ENCODE measurements around the gene AFAP1. TPM values are rescaled to one million over a fixed set of nuclear protein-coding genes. Genes with fewer than 3 reads are reported as not detected.

The AFAP1 gene
- total RNA-seq, 2 donors from 2014 or later: 18.2 to 22.5 TPM

GRCh38 chr4:7715271-7716009, 224.2 kb downstream of the AFAP1 start:
- Histone ChIP-seq H3K36me3 (ENCODE audit: control insufficient read depth, insufficient read depth, low read length) (no peaks in the 10 kb centered on the region), H3K27ac (ENCODE audit: low read depth, low read length) (no peak overlapping the region), H3K4me3 (ENCODE audit: low read length) (no peak overlapping the region), H3K9me3 (ENCODE audit: control insufficient read depth, low read length) (no peaks in the 10 kb centered on the region), H3K27me3 (ENCODE audit: control insufficient read depth, insufficient read depth, low read length, poor library complexity, severe bottlenecking) (peaks cover 14% of the 10 kb centered on the region), H3K9ac (ENCODE audit: extremely low read depth, low read length, poor library complexity, severe bottlenecking) (no peak overlapping the region), H3K4me1 (ENCODE audit: control insufficient read depth, insufficient read depth, low read length) (no peaks in the 10 kb centered on the region)
- peaks cover 10% of the 10 kb centered on the region for H3K27me3 Mint-ChIP-seq (ENCODE audit: insufficient read depth)
- H3K9me3 Mint-ChIP-seq: no peaks in the 10 kb centered on the region
- H3K4me3 Mint-ChIP-seq: no peak overlapping the region
- no peaks in the 10 kb centered on the region for H3K36me3 Mint-ChIP-seq (ENCODE audit: low read depth)
- TF ChIP-seq CTCF (conservative IDR thresholded peaks at IDR 0.05): no peak
- no peak overlapping the region for H3K27ac Mint-ChIP-seq
- H3K4me1 Mint-ChIP-seq: peaks cover 14% of the 10 kb centered on the region
- 91 to 92% methylated on average over 9 to 11 of the region's 11 CpGs for WGBS, 2 experiments (ENCODE audit: insufficient coverage in 1 of 2, insufficient read length in 1 of 2)
- DNase-seq: no peak

- Mint-ChIP-seq H3K27me3 (ENCODE audit: insufficient read depth) (peaks cover 10% of the 10 kb centered on the region), H3K36me3 (ENCODE audit: low read depth) (no peaks in the 10 kb centered on the region), H3K4me1 (peaks cover 12% of the 10 kb centered on the region), H3K4me3 (no peak overlapping the region), H3K27ac (no peak overlapping the region), H3K9me3 (no peaks in the 10 kb centered on the region)
- Histone ChIP-seq H3K4me3 (ENCODE audit: low read length) (no peak overlapping the region), H3K9ac (ENCODE audit: extremely low read depth, low read length, poor library complexity, severe bottlenecking) (no peak overlapping the region), H3K4me1 (ENCODE audit: control insufficient read depth, insufficient read depth, low read length) (no peaks in the 10 kb centered on the region), H3K27me3 (ENCODE audit: control insufficient read depth, insufficient read depth, low read length, poor library complexity, severe bottlenecking) (peaks cover 14% of the 10 kb centered on the region), H3K27ac (ENCODE audit: low read depth, low read length) (no peak overlapping the region), H3K9me3 (ENCODE audit: control insufficient read depth, low read length) (no peaks in the 10 kb centered on the region), H3K36me3 (ENCODE audit: control insufficient read depth, insufficient read depth, low read length) (no peaks in the 10 kb centered on the region)
- DNase-seq: no peak
- no peak for TF ChIP-seq CTCF (conservative IDR thresholded peaks at IDR 0.05)
- 80 to 91% methylated on average over 1 of the region's 1 CpG for WGBS, 2 experiments (ENCODE audit: insufficient coverage in 1 of 2, insufficient read length in 1 of 2)
These were observed 224.9 kb downstream of the AFAP1 start for GRCh38 chr4:7714738-7715137.

GRCh38 chr4:7714176-7714575, 225.5 kb downstream of the AFAP1 start:
- Histone ChIP-seq H3K9ac (ENCODE audit: extremely low read depth, low read length, poor library complexity, severe bottlenecking) (no peak overlapping the region), H3K27ac (ENCODE audit: low read depth, low read length) (no peak overlapping the region), H3K4me1 (ENCODE audit: control insufficient read depth, insufficient read depth, low read length) (no peaks in the 10 kb centered on the region), H3K36me3 (ENCODE audit: control insufficient read depth, insufficient read depth, low read length) (no peaks in the 10 kb centered on the region), H3K9me3 (ENCODE audit: control insufficient read depth, low read length) (no peaks in the 10 kb centered on the region), H3K27me3 (ENCODE audit: control insufficient read depth, insufficient read depth, low read length, poor library complexity, severe bottlenecking) (peaks cover 11% of the 10 kb centered on the region), H3K4me3 (ENCODE audit: low read length) (no peak overlapping the region)
- WGBS, 2 experiments (ENCODE audit: insufficient coverage in 1 of 2, insufficient read length in 1 of 2): 94 to 98% methylated on average over 16 to 20 of the region's 20 CpGs
- Mint-ChIP-seq H3K27me3 (ENCODE audit: insufficient read depth) (peaks cover 8% of the 10 kb centered on the region), H3K9me3 (no peaks in the 10 kb centered on the region), H3K4me1 (peaks cover 10% of the 10 kb centered on the region), H3K4me3 (no peak overlapping the region), H3K36me3 (ENCODE audit: low read depth) (no peaks in the 10 kb centered on the region), H3K27ac (no peak overlapping the region)
- no peak for DNase-seq
- no peak for TF ChIP-seq CTCF (conservative IDR thresholded peaks at IDR 0.05)
